K562 (cell line): ENCODE measurements around the gene SPTBN2. TPM values are rescaled to one million over a fixed set of nuclear protein-coding genes. Genes with fewer than 3 reads are reported as not detected.

Source experiments
- ARID1B ChIP-seq: fragments of 450-650 bp; IDR thresholded peaks from 2 replicates; pipeline ENCODE4 v1.6.1; 2016; ENCODE audit warnings: antibody characterized with exemption, mild to moderate bottlenecking, inconsistent platforms
- DPF2 ChIP-seq: fragments of 450-650 bp; IDR thresholded peaks from 2 replicates; pipeline ENCODE4 v1.6.1; 2016
- EHMT2 ChIP-seq: fragments of 450-650 bp; IDR thresholded peaks from 2 replicates; pipeline ENCODE4 v1.6.1; 2018; ENCODE audit warnings: antibody characterized with exemption
- ETS2 ChIP-seq: IDR thresholded peaks from 2 replicates; pipeline ENCODE4 v1.6.1; 2016; ENCODE audit warnings: borderline replicate concordance, missing genetic modification characterization, mild to moderate bottlenecking, moderate library complexity, missing compliant biosample characterization; ENCODE audit not compliant: poor library complexity, severe bottlenecking
- HDAC3 ChIP-seq: fragments of 450-650 bp; IDR thresholded peaks from 2 replicates; pipeline ENCODE4 v1.6.1; 2018; ENCODE audit warnings: borderline replicate concordance, mild to moderate bottlenecking, moderate library complexity; ENCODE audit not compliant: partially characterized antibody
- JUND ChIP-seq, 2 experiments: IDR thresholded peaks; 2 replicates in 1 of 2; 3 replicates in 1 of 2; pipeline ENCODE4 v1.6.1; 2011; ENCODE audit warnings: borderline replicate concordance in 2 of 2, low read depth in 2 of 2, low read length in 2 of 2, improper control_type of control experiment in 1 of 2, missing biosample characterization in 1 of 2, missing genetic modification characterization in 1 of 2, missing genetic modification reagents in 1 of 2
- KAT8 ChIP-seq: fragments of 450-650 bp; IDR thresholded peaks from 2 replicates; pipeline ENCODE4 v1.6.1; 2016; ENCODE audit warnings: low read depth, mild to moderate bottlenecking
- TCF3 ChIP-seq: sonication (generic); formaldehyde crosslinking; IDR thresholded peaks from 2 replicates; pipeline ENCODE4 v1.4.0; 2020; ENCODE audit warnings: mild to moderate bottlenecking, missing genetic modification reagents
- XRCC4 ChIP-seq: IDR thresholded peaks from one replicate; pipeline ENCODE4 v1.6.1; 2011; ENCODE audit not compliant: insufficient read depth, insufficient read length; ENCODE audit errors: extremely low read depth
- ZEB2 ChIP-seq: fragments of 450-650 bp; IDR thresholded peaks from 2 replicates; pipeline ENCODE4 v1.6.1; 2016
- ZNF239 ChIP-seq: fragments of 250-450 bp; sonication (Bioruptor Pico); IDR thresholded peaks from 2 replicates; pipeline ENCODE4 v1.4.0; 2020; ENCODE audit warnings: mild to moderate bottlenecking
- ZNF316 ChIP-seq: fragments of 450-650 bp; IDR thresholded peaks from 2 replicates; pipeline ENCODE4 v1.6.1; 2016
- polyA plus RNA-seq, 8 experiments: library from polyadenylated mRNA; depleted of rRNA in 4 of 8; stranded (reverse) in 5 of 8; unstranded in 3 of 8; fragments of >200 nt; fragmentation: Nextera tagmentation in 2 of 8; fragmentation: Illumina TruSeq in 1 of 8; extraction: Ambion mirVana in 2 of 8; extraction: Trizol in 1 of 8; gene quantifications; 2 replicates each; pipeline versions ENCODE4 v1.2.1 to v1.2.3, GENCODE V29; 2011 to 2014; ENCODE audit warnings: inconsistent platforms in 1 of 8, missing spikeins in 1 of 8
- total RNA-seq, 7 experiments: library from RNA; depleted of rRNA in 6 of 7; stranded (reverse); fragments of >200 nt in 6 of 7; fragmentation: Illumina TruSeq in 2 of 7; extraction: Trizol in 2 of 7; gene quantifications; 2 replicates each; pipeline versions ENCODE4 v1.2.1 to v1.2.3, GENCODE V29; 2011 to 2021; ENCODE audit warnings: low replicate concordance in 1 of 7
- TF ChIP-seq, protein P1 (sequence below): sonication (generic); formaldehyde crosslinking; IDR thresholded peaks from 2 replicates; pipeline ENCODE4 v1.8.1; 2023; ENCODE audit warnings: mild to moderate bottlenecking, missing genetic modification reagents
- TF ChIP-seq, protein P2 (sequence below): IDR thresholded peaks from 2 replicates; pipeline ENCODE4 v1.6.1; 2011; ENCODE audit warnings: borderline replicate concordance, low read depth, mild to moderate bottlenecking, moderate library complexity, low read length; ENCODE audit not compliant: insufficient read depth, poor library complexity, severe bottlenecking
- TF ChIP-seq, protein P3 (sequence below): sonication (generic); formaldehyde crosslinking; IDR thresholded peaks from 2 replicates; pipeline ENCODE4 v1.8.1; 2023; ENCODE audit warnings: mild to moderate bottlenecking, missing genetic modification reagents
- TF ChIP-seq, protein P4 (sequence below): fragments of 250-450 bp; sonication (Bioruptor Pico); IDR thresholded peaks from 2 replicates; pipeline ENCODE4 v1.5.0; 2022; ENCODE audit warnings: mild to moderate bottlenecking

The SPTBN2 gene
- total and polyA plus RNA-seq, 9 of the 15 experiments (the other 6 are each of a cell fraction or from before 2014, with no cell fraction given) = 0.38 to 56.5 (median 19.7) TPM

DNA sequence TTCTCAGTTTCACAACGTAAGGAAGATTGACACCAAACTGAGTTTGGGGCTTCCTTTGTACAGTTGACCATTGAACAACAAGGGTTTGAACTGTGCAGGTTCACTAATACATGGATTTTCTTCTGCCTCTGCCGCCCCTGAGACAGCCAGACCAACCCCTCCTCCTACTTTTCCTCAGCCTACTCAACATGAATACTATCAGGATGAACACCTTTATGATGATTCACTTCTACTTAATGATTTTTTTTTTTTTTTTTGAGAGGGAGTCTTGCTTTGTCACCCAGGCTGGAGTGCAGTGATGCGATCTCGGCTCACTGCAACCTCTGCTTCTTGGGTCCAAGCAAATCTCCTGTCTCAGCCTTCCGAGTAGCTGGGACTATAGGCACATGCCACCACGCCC, 75.9 kb downstream of the SPTBN2 start (continued):
- TF ChIP-seq, protein P1, sequence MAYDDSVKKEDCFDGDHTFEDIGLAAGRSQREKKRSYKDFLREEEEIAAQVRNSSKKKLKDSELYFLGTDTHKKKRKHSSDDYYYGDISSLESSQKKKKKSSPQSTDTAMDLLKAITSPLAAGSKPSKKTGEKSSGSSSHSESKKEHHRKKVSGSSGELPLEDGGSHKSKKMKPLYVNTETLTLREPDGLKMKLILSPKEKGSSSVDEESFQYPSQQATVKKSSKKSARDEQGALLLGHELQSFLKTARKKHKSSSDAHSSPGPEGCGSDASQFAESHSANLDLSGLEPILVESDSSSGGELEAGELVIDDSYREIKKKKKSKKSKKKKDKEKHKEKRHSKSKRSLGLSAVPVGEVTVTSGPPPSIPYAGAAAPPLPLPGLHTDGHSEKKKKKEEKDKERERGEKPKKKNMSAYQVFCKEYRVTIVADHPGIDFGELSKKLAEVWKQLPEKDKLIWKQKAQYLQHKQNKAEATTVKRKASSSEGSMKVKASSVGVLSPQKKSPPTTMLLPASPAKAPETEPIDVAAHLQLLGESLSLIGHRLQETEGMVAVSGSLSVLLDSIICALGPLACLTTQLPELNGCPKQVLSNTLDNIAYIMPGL = no peak
- no peak; the same call in 1 of the 2 replicates for TF ChIP-seq ZEB2
- no peak for TF ChIP-seq HDAC3
- TF ChIP-seq, protein P2, sequence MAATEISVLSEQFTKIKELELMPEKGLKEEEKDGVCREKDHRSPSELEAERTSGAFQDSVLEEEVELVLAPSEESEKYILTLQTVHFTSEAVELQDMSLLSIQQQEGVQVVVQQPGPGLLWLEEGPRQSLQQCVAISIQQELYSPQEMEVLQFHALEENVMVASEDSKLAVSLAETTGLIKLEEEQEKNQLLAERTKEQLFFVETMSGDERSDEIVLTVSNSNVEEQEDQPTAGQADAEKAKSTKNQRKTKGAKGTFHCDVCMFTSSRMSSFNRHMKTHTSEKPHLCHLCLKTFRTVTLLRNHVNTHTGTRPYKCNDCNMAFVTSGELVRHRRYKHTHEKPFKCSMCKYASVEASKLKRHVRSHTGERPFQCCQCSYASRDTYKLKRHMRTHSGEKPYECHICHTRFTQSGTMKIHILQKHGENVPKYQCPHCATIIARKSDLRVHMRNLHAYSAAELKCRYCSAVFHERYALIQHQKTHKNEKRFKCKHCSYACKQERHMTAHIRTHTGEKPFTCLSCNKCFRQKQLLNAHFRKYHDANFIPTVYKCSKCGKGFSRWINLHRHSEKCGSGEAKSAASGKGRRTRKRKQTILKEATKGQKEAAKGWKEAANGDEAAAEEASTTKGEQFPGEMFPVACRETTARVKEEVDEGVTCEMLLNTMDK = no peak
- no peak for TF ChIP-seq JUND (IDR thresholded peaks at IDR 0.05; ENCODE audit: borderline replicate concordance, low read depth, low read length)
- TF ChIP-seq JUND (tag; IDR thresholded peaks at IDR 0.05; ENCODE audit: borderline replicate concordance, low read depth, low read length) = peak; percentile 23; the same call in 1 of the 3 replicates
- TF ChIP-seq TCF3 = peak; percentile 62; the same call in 1 of the 2 replicates
- TF ChIP-seq XRCC4 = no peak
- TF ChIP-seq KAT8 = no peak
- no peak for TF ChIP-seq ZNF239
- TF ChIP-seq ETS2 (tag) = no peak
- peak; percentile 70; the same call in 1 of the 2 replicates for TF ChIP-seq EHMT2
- TF ChIP-seq ARID1B = peak; percentile 86
- TF ChIP-seq ZNF316 = peak; percentile 77
- TF ChIP-seq, protein P3, sequence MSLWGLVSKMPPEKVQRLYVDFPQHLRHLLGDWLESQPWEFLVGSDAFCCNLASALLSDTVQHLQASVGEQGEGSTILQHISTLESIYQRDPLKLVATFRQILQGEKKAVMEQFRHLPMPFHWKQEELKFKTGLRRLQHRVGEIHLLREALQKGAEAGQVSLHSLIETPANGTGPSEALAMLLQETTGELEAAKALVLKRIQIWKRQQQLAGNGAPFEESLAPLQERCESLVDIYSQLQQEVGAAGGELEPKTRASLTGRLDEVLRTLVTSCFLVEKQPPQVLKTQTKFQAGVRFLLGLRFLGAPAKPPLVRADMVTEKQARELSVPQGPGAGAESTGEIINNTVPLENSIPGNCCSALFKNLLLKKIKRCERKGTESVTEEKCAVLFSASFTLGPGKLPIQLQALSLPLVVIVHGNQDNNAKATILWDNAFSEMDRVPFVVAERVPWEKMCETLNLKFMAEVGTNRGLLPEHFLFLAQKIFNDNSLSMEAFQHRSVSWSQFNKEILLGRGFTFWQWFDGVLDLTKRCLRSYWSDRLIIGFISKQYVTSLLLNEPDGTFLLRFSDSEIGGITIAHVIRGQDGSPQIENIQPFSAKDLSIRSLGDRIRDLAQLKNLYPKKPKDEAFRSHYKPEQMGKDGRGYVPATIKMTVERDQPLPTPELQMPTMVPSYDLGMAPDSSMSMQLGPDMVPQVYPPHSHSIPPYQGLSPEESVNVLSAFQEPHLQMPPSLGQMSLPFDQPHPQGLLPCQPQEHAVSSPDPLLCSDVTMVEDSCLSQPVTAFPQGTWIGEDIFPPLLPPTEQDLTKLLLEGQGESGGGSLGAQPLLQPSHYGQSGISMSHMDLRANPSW (CRISPR knock-in tag) = no peak
- TF ChIP-seq, protein P4, sequence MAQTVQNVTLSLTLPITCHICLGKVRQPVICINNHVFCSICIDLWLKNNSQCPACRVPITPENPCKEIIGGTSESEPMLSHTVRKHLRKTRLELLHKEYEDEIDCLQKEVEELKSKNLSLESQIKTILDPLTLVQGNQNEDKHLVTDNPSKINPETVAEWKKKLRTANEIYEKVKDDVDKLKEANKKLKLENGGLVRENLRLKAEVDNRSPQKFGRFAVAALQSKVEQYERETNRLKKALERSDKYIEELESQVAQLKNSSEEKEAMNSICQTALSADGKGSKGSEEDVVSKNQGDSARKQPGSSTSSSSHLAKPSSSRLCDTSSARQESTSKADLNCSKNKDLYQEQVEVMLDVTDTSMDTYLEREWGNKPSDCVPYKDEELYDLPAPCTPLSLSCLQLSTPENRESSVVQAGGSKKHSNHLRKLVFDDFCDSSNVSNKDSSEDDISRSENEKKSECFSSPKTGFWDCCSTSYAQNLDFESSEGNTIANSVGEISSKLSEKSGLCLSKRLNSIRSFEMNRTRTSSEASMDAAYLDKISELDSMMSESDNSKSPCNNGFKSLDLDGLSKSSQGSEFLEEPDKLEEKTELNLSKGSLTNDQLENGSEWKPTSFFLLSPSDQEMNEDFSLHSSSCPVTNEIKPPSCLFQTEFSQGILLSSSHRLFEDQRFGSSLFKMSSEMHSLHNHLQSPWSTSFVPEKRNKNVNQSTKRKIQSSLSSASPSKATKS (CRISPR knock-in tag) = no peak
- peak; percentile 86 for TF ChIP-seq DPF2
